CD4-positive, CD25-positive, alpha-beta regulatory T cell (primary cell): Measurements from ENCODE around the gene FGFRL1. TPM values are rescaled to one million over a fixed set of nuclear protein-coding genes. Genes with fewer than 3 reads are reported as not detected.

Experiments used
- ATAC-seq, 2 donors: fragments of 150-1000 bp; cut with Tn5 transposase; one replicate each; pipeline ENCODE4 v1.10.0; 2021; ENCODE audit warnings: low read depth in 2 of 2, moderate number of reproducible peaks in 2 of 2, moderate library complexity in 1 of 2
- DNase-seq, 3 donors: peaks; one replicate each; pipeline versions ENCODE4 v3.0.0 to v3.0.0-alpha.2; 2012 to 2022; ENCODE audit warnings: mixed read lengths in 1 of 3
- H3K27ac ChIP-seq: one replicate; pipeline ENCODE4 v1.7.0; 2013; ENCODE audit warnings: mild to moderate bottlenecking, low read length; ENCODE audit not compliant: insufficient read depth, poor library complexity, severe bottlenecking
- H3K27me3 ChIP-seq: one replicate; pipeline ENCODE4 v1.7.0; 2013; ENCODE audit warnings: low read length; ENCODE audit not compliant: control insufficient read depth, insufficient read depth
- H3K36me3 ChIP-seq: one replicate; pipeline ENCODE4 v1.7.0; 2013; ENCODE audit warnings: mild to moderate bottlenecking, low read length, moderate library complexity; ENCODE audit not compliant: control insufficient read depth, insufficient read depth
- H3K4me1 ChIP-seq: 2 replicates; pipeline ENCODE4 v1.7.0; 2013; ENCODE audit warnings: mild to moderate bottlenecking, low read length; ENCODE audit not compliant: insufficient read depth, control insufficient read depth, poor library complexity, severe bottlenecking
- H3K4me3 ChIP-seq: one replicate; pipeline ENCODE4 v1.7.0; 2013; ENCODE audit warnings: low read depth, mild to moderate bottlenecking, low read length, moderate library complexity
- H3K9me3 ChIP-seq, 2 experiments: 1 replicate in 1 of 2; 2 replicates in 1 of 2; pipeline ENCODE4 v1.7.0; 2013; ENCODE audit warnings: low read length in 2 of 2, mild to moderate bottlenecking in 1 of 2, moderate library complexity in 1 of 2; ENCODE audit not compliant: control insufficient read depth in 2 of 2
- H3K27ac Mint-ChIP-seq, 3 donors: one replicate each; pipeline ENCODE4 v1.8.0; 2020 to 2022; ENCODE audit warnings: mild to moderate bottlenecking in 3 of 3, mixed read lengths in 3 of 3, moderate library complexity in 2 of 3
- H3K27me3 Mint-ChIP-seq: one replicate; pipeline ENCODE4 v1.8.0; 2022; ENCODE audit warnings: mild to moderate bottlenecking, mixed read lengths
- H3K36me3 Mint-ChIP-seq: one replicate; pipeline ENCODE4 v1.8.0; 2020; ENCODE audit warnings: mixed read lengths
- H3K4me1 Mint-ChIP-seq, 4 donors: one replicate each; pipeline ENCODE4 v1.8.0; 2020 to 2022; ENCODE audit warnings: mixed read lengths in 4 of 4, mild to moderate bottlenecking in 1 of 4
- H3K4me3 Mint-ChIP-seq, 4 donors: one replicate each; pipeline ENCODE4 v1.8.0; 2020 to 2022; ENCODE audit warnings: mild to moderate bottlenecking in 4 of 4, mixed read lengths in 4 of 4, moderate library complexity in 3 of 4
- H3K9me3 Mint-ChIP-seq, 7 donors: one replicate each; pipeline ENCODE4 v1.8.0; 2020 to 2022; ENCODE audit warnings: mixed read lengths in 7 of 7, mild to moderate bottlenecking in 3 of 7, moderate library complexity in 2 of 7
- polyA plus RNA-seq, 4 donors: library from polyadenylated mRNA; unstranded; fragments of 300-500 nt; fragmentation: Illumina TruSeq; gene quantifications; one replicate each; pipeline ENCODE4 v1.2.3, GENCODE V29; 2021
- total RNA-seq: library from RNA; stranded (reverse); gene quantifications from one replicate; pipeline ENCODE4 v1.2.3, GENCODE V29; 2022

FGFRL1 gene
- total and polyA plus RNA-seq, 5 donors from 2014 or later: 0.27 to 14.3 (median 0.35) TPM

DNA sequence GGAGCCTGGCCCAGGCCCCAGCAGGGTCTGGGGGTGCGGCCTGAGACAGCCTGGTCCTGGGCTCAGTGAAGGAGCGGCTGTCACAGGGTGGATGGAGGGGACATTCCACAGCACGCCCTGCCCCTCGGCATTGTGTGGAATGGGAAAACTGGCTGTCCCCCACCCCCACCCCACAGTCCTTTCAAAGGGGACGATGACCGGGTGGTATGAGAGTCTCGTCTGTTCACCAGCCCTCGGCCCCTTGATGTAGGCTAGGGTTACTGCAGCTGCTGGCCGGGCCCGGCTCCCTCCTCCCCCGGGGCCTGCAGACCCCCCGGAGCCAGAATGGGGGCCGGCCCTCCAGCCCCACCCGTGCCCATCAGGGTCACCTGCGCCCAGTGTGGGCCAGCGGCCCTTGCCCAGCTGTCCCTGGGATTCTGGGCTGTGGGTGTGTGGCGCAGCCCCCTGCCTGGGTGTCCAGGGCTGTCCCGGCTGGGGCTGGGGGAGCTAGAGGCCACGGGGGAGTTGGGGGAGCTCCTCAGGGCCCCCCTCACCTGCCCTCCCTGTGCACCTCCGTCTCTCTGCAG lies 11.7 kb downstream of the FGFRL1 start:
- no peak overlapping the region for H3K27ac ChIP-seq
- peaks cover 0 to 12% (median 2%) of the 10 kb centered on the region in 4 donors for H3K4me1 Mint-ChIP-seq
- no peaks in the 10 kb centered on the region for H3K9me3 ChIP-seq
- no peak for ATAC-seq
- H3K9me3 Mint-ChIP-seq: no peaks in the 10 kb centered on the region
- no peaks in the 10 kb centered on the region for H3K27me3 Mint-ChIP-seq
- H3K36me3 ChIP-seq: peaks cover 2% of the 10 kb centered on the region
- peaks cover 3% of the 10 kb centered on the region for H3K36me3 Mint-ChIP-seq
- H3K4me3 Mint-ChIP-seq: no peak overlapping the region
- H3K4me3 ChIP-seq: no peak overlapping the region
- no peak overlapping the region for H3K27ac Mint-ChIP-seq
- H3K4me1 ChIP-seq: peaks cover 3% of the 10 kb centered on the region
- DNase-seq: no peak
- no peaks in the 10 kb centered on the region for H3K27me3 ChIP-seq

DNA sequence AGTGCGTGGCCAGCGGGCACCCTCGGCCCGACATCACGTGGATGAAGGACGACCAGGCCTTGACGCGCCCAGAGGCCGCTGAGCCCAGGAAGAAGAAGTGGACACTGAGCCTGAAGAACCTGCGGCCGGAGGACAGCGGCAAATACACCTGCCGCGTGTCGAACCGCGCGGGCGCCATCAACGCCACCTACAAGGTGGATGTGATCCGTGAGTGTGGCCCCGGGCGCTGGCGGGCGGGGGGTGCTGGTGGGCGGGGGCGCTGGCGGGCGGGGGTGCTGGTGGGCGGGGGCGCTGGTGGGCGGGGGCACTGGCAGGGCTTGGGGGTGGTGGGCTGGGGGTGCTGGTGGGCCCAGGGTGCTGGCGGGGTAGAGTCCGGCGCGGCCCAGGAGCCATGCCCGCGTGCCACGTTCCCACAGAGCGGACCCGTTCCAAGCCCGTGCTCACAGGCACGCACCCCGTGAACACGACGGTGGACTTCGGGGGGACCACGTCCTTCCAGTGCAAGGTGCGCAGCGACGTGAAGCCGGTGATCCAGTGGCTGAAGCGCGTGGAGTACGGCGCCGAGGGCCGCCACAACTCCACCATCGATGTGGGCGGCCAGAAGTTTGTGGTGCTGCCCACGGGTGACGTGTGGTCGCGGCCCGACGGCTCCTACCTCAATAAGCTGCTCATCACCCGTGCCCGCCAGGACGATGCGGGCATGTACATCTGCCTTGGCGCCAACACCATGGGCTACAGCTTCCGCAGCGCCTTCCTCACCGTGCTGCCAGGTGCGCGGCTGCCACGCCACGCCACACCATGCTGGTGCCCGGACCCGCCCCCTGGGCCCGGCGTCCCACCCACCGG lies 12.7 kb downstream of the FGFRL1 start:
- no peak overlapping the region for H3K27ac Mint-ChIP-seq
- no peak overlapping the region for H3K4me3 Mint-ChIP-seq
- H3K27me3 Mint-ChIP-seq: no peaks in the 10 kb centered on the region
- no peaks in the 10 kb centered on the region for H3K9me3 Mint-ChIP-seq
- ATAC-seq (no peak), DNase-seq (no peak)
- no peaks in the 10 kb centered on the region for H3K9me3 ChIP-seq
- H3K36me3 ChIP-seq: peaks cover 2% of the 10 kb centered on the region
- H3K27ac ChIP-seq: no peak overlapping the region
- H3K4me1 ChIP-seq: peaks cover 3% of the 10 kb centered on the region
- peaks cover 0 to 12% (median 2%) of the 10 kb centered on the region in 4 donors for H3K4me1 Mint-ChIP-seq
- H3K27me3 ChIP-seq: no peaks in the 10 kb centered on the region
- H3K36me3 Mint-ChIP-seq: peaks cover 3% of the 10 kb centered on the region
- no peak overlapping the region for H3K4me3 ChIP-seq

DNA sequence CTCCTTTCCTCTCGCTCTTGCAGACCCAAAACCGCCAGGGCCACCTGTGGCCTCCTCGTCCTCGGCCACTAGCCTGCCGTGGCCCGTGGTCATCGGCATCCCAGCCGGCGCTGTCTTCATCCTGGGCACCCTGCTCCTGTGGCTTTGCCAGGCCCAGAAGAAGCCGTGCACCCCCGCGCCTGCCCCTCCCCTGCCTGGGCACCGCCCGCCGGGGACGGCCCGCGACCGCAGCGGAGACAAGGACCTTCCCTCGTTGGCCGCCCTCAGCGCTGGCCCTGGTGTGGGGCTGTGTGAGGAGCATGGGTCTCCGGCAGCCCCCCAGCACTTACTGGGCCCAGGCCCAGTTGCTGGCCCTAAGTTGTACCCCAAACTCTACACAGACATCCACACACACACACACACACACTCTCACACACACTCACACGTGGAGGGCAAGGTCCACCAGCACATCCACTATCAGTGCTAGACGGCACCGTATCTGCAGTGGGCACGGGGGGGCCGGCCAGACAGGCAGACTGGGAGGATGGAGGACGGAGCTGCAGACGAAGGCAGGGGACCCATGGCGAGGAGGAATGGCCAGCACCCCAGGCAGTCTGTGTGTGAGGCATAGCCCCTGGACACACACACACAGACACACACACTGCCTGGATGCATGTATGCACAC lies 13.6 kb downstream of the FGFRL1 start:
- Mint-ChIP-seq H3K27ac (no peak overlapping the region), H3K4me1 (peaks cover 0 to 12% (median 2%) of the 10 kb centered on the region in 4 donors)
- H3K9me3 ChIP-seq: no peaks in the 10 kb centered on the region

DNA sequence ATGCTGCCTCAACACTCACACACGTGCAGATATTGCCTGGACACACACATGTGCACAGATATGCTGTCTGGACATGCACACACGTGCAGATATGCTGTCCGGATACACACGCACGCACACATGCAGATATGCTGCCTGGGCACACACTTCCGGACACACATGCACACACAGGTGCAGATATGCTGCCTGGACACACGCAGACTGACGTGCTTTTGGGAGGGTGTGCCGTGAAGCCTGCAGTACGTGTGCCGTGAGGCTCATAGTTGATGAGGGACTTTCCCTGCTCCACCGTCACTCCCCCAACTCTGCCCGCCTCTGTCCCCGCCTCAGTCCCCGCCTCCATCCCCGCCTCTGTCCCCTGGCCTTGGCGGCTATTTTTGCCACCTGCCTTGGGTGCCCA lies 14.7 kb downstream of the FGFRL1 start:
- Histone ChIP-seq H3K4me3 (no peak overlapping the region), H3K27ac (no peak overlapping the region), H3K36me3 (peaks cover 2% of the 10 kb centered on the region), H3K4me1 (no peaks in the 10 kb centered on the region), H3K27me3 (no peaks in the 10 kb centered on the region), H3K9me3 (no peaks in the 10 kb centered on the region)
- no peaks in the 10 kb centered on the region for H3K27me3 Mint-ChIP-seq
- no peak overlapping the region for H3K4me3 Mint-ChIP-seq
- DNase-seq: peak in 2 of 3 donors; percentile 14 to 47
- H3K27ac Mint-ChIP-seq: peak overlapping the region in 1 of 3 donors; percentile 6
- H3K36me3 Mint-ChIP-seq: peaks cover 3% of the 10 kb centered on the region
- peak; percentile 31 to 60 for ATAC-seq
- no peaks in the 10 kb centered on the region for H3K9me3 Mint-ChIP-seq
- H3K4me1 Mint-ChIP-seq: peaks cover 0 to 12% (median 2%) of the 10 kb centered on the region in 4 donors

More for the DNA sequence above, 13.6 kb downstream of the FGFRL1 start:
- DNase-seq: no peak
- H3K9me3 Mint-ChIP-seq: no peaks in the 10 kb centered on the region
- peaks cover 3% of the 10 kb centered on the region for H3K36me3 Mint-ChIP-seq
- no peak for ATAC-seq
- no peak overlapping the region for H3K4me3 ChIP-seq
- no peaks in the 10 kb centered on the region for H3K27me3 Mint-ChIP-seq
- H3K4me1 ChIP-seq: peaks cover 3% of the 10 kb centered on the region
- no peaks in the 10 kb centered on the region for H3K27me3 ChIP-seq
- H3K36me3 ChIP-seq: peaks cover 2% of the 10 kb centered on the region
- no peak overlapping the region for H3K27ac ChIP-seq
- peak overlapping the region in 1 of 4 donors; percentile 57 for H3K4me3 Mint-ChIP-seq

DNA sequence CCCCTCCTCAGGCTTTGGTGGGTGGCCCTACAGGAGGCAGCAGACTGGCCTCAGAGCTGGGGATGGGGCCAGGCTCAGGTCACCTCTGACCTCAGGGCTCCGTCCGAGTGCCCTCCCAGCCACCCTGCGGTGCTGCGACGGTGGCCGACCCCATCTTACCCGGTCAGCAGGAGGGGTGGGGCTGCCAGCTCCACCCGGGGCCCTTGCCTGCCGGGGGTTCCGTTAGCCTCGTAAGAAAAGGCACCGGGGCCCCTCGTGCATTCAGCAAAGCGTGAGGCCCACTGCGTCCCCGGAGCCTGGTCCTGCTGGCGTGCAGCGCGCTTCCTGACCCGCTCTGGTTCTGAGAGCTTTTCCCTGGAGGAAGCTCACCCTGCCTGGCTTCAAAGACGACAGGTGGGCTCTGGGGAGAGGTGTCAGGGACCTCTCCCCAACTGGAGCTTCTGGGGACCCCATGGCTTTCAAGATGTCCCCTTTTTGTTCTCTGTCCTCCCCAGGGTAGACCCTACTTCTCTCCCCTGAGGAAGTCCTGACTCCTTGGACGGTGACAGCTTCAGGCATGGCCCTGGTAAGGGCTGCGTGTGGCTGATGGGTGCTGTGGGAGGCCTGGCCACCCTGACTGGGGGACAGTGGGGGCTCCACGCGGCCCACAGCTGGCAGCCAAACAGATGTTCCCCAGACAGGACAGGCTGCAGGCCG lies 15.9 kb downstream of the FGFRL1 start:
- H3K36me3 Mint-ChIP-seq: peaks cover 3% of the 10 kb centered on the region
- peaks cover 2% of the 10 kb centered on the region for H3K36me3 ChIP-seq
- no peaks in the 10 kb centered on the region for H3K4me1 ChIP-seq
- H3K9me3 ChIP-seq: no peaks in the 10 kb centered on the region
- H3K4me3 Mint-ChIP-seq: no peak overlapping the region
- H3K4me1 Mint-ChIP-seq: peaks cover 0 to 10% (median 2%) of the 10 kb centered on the region in 4 donors
- H3K27me3 ChIP-seq: no peaks in the 10 kb centered on the region
- H3K4me3 ChIP-seq: no peak overlapping the region
- no peak overlapping the region for H3K27ac ChIP-seq
- DNase-seq: no peak
- H3K27me3 Mint-ChIP-seq: no peaks in the 10 kb centered on the region
- H3K9me3 Mint-ChIP-seq: no peaks in the 10 kb centered on the region
- no peak overlapping the region for H3K27ac Mint-ChIP-seq
- no peak for ATAC-seq

DNA sequence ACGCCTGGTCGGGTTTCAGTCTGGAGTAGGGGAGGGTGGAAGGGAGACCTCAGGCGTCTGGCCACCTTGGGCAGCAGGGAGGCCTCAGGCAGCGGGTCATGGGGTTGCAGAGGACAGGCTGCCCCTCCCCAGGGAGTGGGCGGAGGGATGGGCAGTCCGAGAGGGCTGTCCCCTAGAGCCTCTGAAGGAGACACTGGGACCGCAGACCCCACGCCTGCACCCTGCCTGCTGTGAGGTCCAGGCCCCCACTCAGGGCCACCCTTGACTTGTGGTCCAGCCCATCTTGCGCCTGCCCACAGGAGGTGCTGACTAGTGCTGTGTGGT lies 16.5 kb downstream of the FGFRL1 start:
- Histone ChIP-seq H3K27ac (no peak overlapping the region), H3K27me3 (no peaks in the 10 kb centered on the region), H3K4me3 (no peak overlapping the region), H3K4me1 (no peaks in the 10 kb centered on the region), H3K36me3 (peaks cover 2% of the 10 kb centered on the region), H3K9me3 (no peaks in the 10 kb centered on the region)
- H3K27ac Mint-ChIP-seq: no peak overlapping the region
- no peaks in the 10 kb centered on the region for H3K27me3 Mint-ChIP-seq
- no peaks in the 10 kb centered on the region for H3K9me3 Mint-ChIP-seq
- DNase-seq (no peak), ATAC-seq (no peak)
- H3K4me3 Mint-ChIP-seq: no peak overlapping the region
- peaks cover 3% of the 10 kb centered on the region for H3K36me3 Mint-ChIP-seq
- peaks cover 0 to 10% (median 2%) of the 10 kb centered on the region in 4 donors for H3K4me1 Mint-ChIP-seq

DNA sequence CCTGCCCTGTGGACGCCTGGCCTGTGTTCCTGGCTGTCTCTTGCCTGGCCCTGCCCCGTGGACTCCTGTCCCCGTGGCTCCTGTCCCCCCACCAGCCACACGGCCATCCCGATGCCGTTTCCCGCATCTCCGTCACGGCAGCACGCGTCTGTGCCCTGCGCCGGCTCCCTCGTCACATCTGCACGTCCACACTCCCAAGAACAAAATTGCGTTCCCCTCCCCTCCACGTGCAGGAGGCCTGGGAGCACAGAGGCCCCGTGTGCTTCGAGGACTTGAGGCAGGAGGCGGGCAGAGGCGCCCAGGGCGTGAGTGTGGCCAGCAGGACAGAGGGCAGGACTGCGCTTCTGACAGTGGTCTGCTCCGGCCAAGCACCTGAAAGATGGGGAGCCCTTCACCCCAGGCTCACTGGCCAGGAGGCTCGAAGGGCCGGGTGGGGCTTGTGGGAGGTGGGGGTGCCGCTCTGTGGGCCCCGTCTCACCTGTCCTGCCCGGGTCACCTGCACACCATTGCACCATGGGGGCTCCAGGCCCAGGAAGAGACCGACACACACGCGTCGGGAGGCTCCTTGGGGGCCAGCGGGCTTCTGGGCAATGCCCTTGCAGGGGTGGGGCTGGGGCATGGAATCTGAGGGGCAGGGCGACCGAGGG lies 17.3 kb downstream of the FGFRL1 start:
- Histone ChIP-seq H3K9me3 (no peaks in the 10 kb centered on the region), H3K4me1 (no peaks in the 10 kb centered on the region), H3K36me3 (peaks cover 2% of the 10 kb centered on the region), H3K4me3 (no peak overlapping the region), H3K27me3 (no peaks in the 10 kb centered on the region), H3K27ac (no peak overlapping the region)
- H3K4me1 Mint-ChIP-seq: peaks cover 0 to 10% (median 2%) of the 10 kb centered on the region in 4 donors
- H3K27ac Mint-ChIP-seq: no peak overlapping the region
- H3K27me3 Mint-ChIP-seq: no peaks in the 10 kb centered on the region
- H3K4me3 Mint-ChIP-seq: peak overlapping the region in 1 of 4 donors; percentile 61
- H3K36me3 Mint-ChIP-seq: peaks cover 3% of the 10 kb centered on the region
- H3K9me3 Mint-ChIP-seq: no peaks in the 10 kb centered on the region
- DNase-seq (no peak), ATAC-seq (no peak)
